ENCODE results near the gene THSD8. TPM values are rescaled to one million over a fixed set of nuclear protein-coding genes. Genes with fewer than 3 reads are reported as not detected.
"Not testable (repeated sequence)": the region's sequence is repeated elsewhere in the genome, so short reads cannot be mapped to it uniquely, and the experiment has no call there.

THSD8 gene
- polyA plus RNA-seq, 12 donors: 1.4 to 7.1 (median 4.2) TPM; not detected in 2

DNA sequence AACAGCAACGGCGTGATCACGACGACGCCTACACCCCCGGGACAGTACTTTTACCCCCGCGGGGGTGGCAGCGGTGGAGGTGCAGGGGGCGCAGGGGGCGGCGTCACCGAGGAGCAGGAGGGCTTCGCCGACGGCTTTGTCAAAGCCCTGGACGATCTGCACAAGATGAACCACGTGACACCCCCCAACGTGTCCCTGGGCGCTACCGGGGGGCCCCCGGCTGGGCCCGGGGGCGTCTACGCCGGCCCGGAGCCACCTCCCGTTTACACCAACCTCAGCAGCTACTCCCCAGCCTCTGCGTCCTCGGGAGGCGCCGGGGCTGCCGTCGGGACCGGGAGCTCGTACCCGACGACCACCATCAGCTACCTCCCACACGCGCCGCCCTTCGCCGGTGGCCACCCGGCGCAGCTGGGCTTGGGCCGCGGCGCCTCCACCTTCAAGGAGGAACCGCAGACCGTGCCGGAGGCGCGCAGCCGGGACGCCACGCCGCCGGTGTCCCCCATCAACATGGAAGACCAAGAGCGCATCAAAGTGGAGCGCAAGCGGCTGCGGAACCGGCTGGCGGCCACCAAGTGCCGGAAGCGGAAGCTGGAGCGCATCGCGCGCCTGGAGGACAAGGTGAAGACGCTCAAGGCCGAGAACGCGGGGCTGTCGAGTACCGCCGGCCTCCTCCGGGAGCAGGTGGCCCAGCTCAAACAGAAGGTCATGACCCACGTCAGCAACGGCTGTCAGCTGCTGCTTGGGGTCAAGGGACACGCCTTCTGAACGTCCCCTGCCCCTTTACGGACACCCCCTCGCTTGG is 9.6 kb upstream of the THSD8 start:
- no peak for DNase-seq

DNA sequence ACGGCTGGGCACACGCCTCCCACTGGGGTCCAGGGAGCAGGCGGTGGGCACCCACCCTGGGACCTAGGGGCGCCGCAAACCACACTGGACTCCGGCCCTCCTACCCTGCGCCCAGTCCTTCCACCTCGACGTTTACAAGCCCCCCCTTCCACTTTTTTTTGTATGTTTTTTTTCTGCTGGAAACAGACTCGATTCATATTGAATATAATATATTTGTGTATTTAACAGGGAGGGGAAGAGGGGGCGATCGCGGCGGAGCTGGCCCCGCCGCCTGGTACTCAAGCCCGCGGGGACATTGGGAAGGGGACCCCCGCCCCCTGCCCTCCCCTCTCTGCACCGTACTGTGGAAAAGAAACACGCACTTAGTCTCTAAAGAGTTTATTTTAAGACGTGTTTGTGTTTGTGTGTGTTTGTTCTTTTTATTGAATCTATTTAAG is 9.0 kb upstream of the THSD8 start:
- no peak for DNase-seq

DNA sequence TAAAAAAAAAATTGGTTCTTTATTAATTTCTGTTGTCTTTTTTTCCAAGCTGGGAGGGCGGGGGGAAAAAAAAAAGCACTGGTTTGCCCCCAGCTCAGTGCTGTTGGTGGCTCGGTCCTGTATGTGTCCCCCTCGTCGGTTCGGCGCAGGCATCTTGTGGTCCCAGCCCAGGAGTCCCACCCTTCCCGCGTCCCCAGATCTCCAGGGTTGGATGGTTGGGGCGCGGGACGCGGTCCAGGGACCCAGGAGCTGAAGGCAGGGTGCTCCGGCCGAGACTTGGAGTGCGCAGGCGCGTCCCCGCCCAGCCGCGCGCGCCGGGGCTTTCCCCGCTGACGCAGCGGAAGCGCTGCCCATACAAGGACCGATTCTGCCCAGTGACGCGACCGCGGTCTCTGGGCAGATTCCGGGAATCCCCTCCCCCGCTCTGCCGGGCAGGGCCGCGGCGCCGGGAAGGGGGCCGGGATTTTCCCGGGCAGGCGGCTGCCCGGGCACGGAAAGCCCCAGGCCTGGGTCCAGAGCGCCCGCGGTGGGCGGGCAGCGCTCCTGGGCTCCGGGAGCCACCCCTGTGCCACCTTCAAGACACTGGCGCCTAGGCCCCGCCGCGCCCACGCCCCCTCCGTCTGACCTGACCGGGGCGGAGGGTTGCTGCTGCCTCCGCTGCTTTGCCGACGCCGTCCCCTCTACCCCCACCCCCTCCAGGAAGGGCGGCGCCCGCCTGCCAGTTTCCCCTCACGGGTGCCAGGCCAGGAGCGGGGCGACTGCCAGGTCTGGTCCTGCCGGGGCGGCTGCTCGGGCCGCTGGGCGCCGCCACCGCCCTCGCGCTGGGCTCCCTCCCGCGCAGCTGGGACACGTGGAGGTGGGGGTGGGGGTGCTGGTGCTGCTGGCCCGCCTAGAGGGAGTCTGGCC is 8.3 kb upstream of the THSD8 start:
- DNase-seq: peak; percentile 96

DNA sequence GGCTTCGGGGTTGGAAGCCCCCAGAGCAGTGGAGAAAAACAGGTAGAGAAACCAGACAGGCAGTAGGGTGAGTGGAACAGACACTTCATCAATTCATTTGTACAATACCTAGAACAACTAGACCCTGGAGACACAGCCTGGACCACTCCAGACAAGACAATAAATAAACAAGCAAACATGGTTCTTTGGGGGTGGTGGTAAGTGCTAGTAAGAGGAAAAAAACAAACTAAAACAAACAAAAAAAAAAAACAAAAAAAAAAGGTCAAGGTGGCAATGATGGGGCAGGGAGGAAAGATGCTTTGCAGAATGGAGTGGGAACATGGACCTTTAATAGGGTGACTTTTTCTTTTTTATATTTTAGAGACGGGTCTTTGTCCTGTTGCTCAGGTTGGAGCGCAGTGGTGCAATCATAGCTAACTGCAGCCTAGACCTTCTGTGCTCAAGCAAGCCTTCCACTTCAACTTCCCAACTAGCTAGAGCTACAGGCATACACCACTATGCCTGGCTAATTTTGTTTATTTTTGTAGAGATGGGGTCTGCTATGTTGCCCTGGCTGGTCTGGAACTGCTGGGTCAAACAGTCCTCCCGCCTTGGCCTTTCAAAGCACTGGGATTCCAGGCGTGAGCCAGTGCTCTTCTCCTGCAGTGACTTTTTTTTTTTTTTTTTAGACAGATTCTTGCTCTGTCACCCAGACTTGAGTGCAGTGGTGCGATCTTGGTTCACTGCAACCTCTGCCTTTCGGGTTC is 7.5 kb upstream of the THSD8 start:
- DNase-seq: no peak

DNA sequence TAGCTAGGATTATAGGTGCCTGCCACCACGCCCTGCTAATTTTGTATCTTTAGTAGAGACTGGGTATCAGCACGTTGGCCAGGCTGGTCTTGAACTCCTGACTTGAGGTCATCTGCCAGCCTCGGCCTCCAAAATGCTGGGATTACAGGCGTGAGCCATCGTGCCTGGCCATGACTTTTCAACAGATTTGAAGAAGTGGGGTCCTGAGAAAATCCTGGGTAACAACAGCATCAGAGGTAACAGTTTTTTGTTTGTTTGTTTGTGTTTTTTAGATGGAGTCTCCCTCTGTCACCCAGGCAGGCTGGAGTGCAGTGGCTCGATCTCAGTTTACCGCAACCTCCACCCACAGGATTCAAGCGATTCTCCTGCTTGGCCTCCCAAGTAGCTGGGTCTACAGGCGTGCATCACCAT is 6.9 kb upstream of the THSD8 start:
- no peak for DNase-seq

DNA sequence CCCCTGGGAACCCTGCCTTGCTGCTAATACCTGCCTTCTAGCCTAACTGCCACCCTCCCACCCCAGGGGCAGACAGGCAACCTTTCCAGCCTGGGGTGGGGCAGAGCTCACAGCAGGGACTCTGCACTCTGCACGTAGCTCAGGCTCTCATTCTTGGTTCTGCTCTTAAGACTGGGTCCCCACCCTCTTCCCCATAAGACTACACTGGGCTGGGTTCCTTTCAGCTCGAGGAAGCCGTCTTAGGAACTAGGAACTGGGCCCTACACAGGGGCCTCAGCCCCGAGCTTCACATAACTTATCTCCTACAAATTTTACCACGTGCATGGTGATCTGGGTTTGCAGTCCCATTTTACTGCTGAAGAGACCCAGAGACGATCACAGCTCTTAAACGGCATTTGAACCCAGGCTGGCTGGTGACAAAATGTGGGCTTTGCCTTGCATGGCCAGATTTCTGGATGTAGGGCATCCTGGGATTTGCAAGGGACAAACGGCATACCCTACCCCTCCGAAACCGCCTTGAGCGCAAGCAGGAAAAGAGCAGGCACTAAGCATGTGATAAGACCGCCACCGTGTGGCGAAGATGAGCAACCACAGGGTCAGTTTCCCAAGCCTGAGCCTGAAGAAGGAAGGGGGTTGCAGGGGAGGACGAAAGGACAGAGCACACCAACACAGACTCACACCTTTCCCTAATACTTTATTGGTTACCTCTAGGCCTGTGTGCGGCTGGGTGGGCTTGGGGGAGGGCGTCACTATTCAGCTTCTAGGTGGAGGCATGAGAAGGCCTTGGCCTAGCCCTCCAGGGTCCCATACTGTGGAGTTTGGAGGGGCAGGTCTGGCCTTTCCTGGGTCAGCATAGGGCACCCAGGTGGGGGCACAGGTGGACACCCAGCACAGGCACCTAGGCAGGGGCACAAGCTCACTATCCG is 5.5 kb upstream of the THSD8 start:
- peak; percentile 87 for DNase-seq

DNA sequence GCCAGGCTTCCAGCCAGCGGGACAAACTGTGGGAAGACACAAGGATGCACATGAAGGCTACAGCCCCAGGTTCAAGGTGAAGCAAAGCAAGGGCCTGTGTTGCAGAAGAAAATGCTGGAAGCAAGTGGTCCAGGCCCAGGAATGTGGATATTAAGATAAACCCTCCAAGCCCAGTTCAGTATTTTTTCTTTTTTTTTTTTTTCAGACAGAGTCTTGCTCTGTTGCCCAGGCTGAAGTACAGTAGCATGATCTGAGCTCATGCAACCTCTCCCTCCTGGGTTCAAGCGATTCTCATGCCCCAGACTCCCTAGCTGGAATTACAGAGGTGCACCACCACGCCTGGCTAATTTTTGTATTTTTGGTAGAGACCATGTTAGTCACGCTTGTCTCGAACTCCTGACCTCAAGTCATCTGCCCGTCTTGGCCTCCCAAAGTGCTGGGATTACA is 4.7 kb upstream of the THSD8 start:
- no peak for DNase-seq

DNA sequence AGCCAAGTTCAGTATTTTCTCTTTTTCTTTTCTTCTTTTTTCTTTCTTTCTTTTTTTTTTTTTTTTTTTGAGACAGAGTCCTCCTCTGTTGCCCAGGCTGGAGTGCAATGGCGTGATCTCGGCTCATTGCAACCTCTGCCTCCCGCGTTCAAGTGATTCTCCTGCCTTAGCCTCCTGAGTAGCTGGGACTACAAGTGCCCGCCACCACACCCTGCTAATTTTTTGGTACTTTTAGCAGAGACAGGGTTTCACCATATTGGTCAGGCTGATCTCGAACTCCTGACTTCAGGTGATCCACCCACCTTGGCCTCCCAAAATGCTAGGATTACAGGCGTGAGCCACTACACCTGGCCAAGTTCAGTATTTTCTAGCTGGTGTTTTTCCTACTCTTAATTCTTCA is 4.3 kb upstream of the THSD8 start:
- not testable (repeated sequence) for DNase-seq

DNA sequence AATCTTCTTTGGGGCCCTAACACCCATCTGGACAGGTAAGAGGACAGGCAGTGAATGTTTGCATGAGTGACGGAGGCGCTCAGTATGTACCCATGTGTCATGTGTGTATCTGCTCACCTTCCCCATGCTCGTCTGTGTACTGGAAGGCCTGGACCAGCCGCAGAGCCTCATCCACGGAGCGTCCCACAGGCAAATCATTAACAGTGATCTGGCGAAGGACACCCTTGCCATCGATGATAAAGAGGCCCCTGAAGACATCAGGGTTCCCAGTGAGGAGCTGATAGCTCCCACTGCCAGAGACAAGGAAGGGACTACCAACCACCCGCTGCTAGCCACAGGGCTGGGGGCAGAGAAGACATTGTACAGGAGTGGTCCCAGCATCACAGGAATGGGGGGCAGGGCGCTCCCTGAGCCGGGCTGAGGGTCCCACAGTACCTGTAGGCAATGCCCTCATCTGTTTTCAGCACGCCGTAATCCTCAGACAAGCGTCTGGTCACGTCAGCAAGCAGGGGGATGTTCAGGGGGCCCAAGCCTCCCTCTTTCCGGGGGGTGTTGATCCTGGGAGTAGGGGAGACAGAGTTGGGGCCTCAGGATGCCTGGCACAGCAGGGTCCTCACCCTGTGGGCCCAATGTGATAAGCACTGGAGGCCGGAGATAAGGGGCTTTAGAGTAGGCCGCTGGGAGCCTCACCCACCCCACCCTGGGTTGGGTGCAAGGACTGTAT is 2.0 kb upstream of the THSD8 start:
- no peak for DNase-seq

DNA sequence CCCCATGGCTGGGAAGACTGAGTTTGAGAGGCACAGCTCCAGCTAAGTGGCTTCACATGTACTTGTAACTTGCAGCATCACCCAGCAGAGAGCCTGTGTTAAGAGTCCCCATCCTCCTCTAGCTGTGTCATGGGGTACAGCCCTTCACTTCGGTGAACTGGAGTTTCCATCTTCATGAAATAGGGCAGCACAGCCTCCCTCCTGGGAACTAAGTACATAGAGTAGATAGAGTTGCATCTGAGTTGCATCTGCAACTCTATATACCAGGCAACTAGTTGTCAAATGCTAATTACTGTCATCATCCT is 1.5 kb upstream of the THSD8 start:
- DNase-seq: no peak

DNA sequence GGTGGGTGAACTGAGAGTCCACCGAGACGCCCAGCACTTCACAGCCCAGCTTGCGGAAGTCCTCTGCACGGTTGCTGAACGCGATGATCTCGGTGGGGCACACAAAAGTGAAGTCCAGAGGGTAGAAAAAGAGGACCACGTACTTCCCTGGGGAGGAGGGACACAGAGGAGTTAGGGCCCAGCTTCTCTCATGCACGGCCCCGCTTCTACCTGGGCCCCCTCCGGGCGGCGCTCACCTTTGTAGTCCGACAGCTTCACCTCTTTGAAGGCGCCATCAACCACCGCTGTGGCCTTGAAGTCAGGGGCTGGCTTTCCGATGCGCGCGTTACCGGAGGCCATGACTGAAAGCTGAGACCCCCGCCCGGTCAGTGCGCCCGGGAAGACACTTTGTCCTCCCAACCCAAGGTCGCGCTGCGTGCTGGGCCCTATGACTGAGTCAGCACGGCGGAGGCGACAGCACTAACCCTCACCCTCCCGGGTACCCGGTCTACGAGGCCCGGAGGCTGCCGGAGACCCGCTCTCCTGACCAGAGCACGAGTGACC is 875 bp upstream of the THSD8 start:
- DNase-seq: no peak

DNA sequence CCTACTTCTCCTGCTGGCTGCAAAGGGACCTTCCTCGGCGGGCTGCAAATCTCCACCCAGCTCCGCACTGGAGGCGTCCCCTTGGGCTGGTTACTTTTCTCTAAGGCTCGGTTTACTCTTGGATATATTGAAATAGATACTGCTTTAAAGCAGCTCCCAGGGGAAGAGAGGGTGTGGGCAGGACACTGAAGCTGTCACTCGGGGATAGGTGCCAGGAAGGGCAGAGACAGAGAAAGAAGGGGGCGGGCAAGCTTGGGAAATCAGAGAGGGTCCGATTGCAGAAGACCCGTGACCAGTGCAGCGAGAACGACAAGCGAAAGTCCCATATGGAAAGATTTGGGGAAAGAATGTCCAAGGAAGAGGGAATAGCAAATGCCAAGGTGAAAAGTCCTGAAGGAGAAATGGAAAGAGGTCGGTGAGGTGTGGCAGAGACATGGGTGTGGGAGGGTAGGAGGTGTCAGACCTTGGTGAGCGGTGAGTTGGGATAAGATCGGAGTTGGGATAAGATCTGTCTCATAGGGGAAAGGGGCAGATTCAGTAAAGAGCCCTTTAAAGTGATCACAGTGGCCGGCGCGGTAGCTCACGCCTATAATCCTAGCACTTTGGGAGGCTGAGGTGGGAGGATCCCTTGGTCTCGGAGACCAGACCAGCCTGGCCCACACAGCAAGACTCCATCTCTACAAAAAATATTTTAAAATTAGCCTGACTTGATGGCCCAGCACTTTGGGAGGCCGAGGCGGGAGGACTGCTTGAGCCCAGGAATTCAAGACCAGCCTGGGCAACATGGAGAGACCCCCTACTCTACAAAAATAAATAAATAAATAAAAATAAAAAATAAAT is 618 bp downstream of the THSD8 start:
- no peak for DNase-seq

DNA sequence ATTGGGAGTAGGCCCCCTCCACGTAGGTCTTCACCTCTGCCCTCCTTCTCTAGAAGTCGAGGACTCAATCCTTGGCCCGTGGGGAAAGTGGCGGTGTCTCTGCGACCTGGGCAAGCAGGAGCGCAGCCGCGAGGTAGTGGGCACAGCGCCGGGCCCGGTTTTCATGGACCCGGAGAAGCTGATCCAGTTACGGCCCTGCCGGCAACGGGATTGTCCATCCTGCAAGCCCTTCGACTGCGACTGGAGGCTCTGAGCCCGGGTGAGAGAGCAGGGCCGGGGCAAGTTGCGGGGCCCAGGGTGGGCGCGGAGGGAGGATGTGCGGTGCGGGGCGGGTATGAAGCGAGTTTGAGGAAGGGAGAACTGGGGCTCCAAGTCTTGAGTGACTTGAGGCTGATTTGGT is 2.2 kb downstream of the THSD8 start:
- no peak for DNase-seq

DNA sequence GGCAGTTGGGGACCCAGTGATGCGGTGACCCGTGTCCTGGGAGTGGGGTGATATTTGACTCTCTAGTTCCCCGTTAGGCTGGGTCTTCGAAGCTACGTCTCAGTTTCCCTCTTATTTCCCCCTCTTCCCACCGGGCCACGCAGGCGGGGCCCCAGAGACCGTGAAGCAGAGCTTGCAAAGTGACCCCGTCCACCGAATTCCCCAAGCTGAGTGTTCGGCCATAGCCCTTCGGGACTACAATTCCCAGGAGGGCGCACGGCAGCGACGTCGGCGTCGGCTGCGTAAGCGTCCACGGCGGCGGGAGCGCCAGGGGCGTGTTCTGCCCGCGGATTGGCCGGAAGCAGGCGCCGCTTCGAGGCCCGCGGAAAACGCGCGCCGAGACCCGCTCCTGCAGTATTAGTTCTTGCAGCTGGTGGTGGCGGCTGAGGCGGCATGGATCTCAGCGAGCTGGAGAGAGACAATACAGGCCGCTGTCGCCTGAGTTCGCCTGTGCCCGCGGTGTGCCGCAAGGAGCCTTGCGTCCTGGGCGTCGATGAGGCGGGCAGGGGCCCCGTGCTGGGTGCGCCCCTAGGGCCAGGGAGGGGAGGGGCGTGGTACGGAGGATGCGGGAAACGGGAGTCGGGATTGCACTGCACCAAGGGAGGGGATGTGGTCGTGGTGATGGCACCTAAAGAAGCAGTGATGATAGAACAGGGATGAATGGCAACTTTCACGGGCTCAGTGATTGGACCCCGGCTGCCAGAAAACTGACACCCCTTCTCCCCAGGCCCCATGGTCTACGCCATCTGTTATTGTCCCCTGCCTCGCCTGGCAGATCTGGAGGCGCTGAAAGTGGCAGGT is 4.6 kb downstream of the THSD8 start, which contains the start of gene RNASEH2A:
Gene RNASEH2A, plus strand, starts transcription at position 343 of the 840 bp plus-strand sequence. Its CDS starts 90 bp downstream, at position 433.
- peak; percentile 91 for DNase-seq

DNA sequence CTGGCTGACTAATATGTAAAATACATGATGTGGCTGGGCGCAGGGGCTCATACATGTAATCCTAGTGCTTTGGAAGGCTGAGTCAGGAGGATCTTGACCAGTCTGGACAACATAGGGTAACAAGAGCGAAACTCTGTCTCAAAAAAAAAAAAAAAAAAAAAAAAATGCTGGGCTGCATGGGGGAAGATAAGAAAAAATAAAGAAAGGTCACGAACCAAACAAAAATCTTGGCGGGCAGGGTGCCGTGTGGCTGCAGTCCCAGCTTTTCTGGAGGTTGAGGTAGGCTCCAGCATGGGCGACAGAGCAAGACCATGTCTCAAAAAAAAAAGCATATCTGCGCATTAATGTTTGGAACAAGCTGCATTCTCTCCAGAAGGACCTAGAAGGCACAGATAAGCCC is 13.2 kb downstream of the THSD8 start:
- no peak for DNase-seq

DNA sequence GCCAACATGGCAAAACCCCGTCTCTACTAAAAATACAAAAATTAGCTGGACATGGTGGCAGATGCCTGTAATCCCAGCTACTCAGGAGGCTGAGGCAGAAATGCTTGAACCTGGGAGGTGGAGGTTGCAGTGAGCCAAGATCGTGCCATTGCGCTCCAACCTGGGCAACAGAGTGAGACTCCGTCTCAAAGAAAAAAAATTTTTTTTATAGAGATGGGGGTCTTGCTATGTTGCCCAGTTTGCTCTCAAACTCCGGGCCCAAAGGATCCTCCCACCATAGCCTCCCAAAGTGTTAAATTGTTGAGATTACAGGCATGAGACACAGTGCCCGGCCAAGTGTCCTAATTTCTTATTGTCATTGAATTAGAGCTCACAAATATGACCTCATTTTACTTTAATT is 15.3 kb downstream of the THSD8 start:
- not testable (repeated sequence) for DNase-seq

DNA sequence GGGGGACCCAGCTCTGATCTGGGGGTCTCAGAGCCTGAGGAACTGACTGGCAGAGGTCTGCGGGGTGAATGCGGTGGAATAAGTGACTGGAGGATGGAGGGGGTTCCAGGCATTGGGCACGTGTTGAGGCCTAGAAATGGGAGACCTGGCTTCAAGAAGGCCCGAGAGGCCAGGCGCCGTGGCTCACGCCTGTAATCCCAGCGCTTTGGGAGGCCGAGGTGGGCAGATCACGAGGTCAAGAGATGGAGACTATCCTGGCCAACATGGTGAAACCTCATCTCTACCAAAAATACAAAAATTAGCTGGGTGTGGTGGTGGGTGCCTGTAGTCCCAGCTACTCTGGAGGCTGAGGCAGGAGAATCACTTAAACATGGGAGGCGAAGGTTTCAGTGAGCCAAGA is 15.9 kb downstream of the THSD8 start:
- not testable (repeated sequence) for DNase-seq

DNA sequence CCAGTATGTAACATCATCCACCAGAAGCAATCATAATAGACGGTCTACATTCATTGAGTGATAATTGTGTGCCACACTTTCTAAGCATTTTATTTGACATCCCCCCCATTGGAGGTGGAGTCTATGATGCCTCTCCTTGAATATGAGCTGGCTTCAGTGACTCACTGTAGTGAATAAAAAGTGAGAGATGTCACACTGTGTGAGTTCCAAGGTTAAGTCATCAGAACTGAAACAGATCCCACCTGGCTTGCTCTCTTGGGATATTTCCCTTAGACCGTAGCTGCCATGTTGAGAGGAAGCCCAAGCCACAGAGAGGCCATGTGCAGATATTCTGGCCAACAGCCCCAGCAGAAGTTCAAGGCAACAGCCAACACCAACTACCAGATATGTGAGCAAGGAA is 19.9 kb downstream of the THSD8 start:
- DNase-seq: no peak
